ENCODE results near the gene VMO1. TPM values are rescaled to one million over a fixed set of nuclear protein-coding genes. Genes with fewer than 3 reads are reported as not detected.

The VMO1 gene
- polyA plus RNA-seq, 3 donors, result 0.39 to 0.74 (median 0.65) TPM

Other genes with a start within 250 kb of the VMO1 start
- 10 to 100 TPM; 44.5 to 48.2 (median 45.1) TPM for gene MYBBP1A, start 231.0 kb downstream of the VMO1 start, polyA plus RNA-seq (ENCODE audit: insufficient read length in 3 of 3)
- 1 to 10 TPM; 8.2 to 9.5 (median 8.3) TPM for gene GGT6, start 225.8 kb downstream of the VMO1 start, polyA plus RNA-seq (ENCODE audit: insufficient read length in 3 of 3)
- 10 to 100 TPM; 67.4 to 70.0 (median 67.8) TPM for gene SMTNL2, start 201.8 kb downstream of the VMO1 start, polyA plus RNA-seq (ENCODE audit: insufficient read length in 3 of 3)
- gene ALOX15, start 144.7 kb downstream of the VMO1 start, polyA plus RNA-seq (ENCODE audit: insufficient read length in 3 of 3), result under 1 TPM; 0.22 to 0.56 (median 0.47) TPM
- gene PELP1, start 82.2 kb downstream of the VMO1 start, polyA plus RNA-seq (ENCODE audit: insufficient read length in 3 of 3), result 10 to 100 TPM; 50.9 to 56.5 (median 51.3) TPM
- 10 to 100 TPM; 32.8 to 36.6 (median 36.5) TPM for gene ARRB2, start 75.7 kb downstream of the VMO1 start, polyA plus RNA-seq (ENCODE audit: insufficient read length in 3 of 3)
- 10 to 100 TPM; 27.3 to 29.7 (median 27.6) TPM for gene MED11, start 54.9 kb downstream of the VMO1 start, polyA plus RNA-seq (ENCODE audit: insufficient read length in 3 of 3)
- gene ZMYND15, start 46.5 kb downstream of the VMO1 start, polyA plus RNA-seq (ENCODE audit: insufficient read length in 3 of 3), result 1 to 10 TPM in 1 of 3 donors, under 1 TPM in 2; 0.37 to 1.0 (median 0.58) TPM
- 10 to 100 TPM; 10.2 to 16.1 (median 14.1) TPM for gene CXCL16, start 46.4 kb downstream of the VMO1 start, polyA plus RNA-seq (ENCODE audit: insufficient read length in 3 of 3)
- 1 to 10 TPM; 2.4 to 3.7 (median 2.5) TPM for gene TM4SF5, start 14.5 kb downstream of the VMO1 start, polyA plus RNA-seq (ENCODE audit: insufficient read length in 3 of 3)
- 10 to 100 TPM; 10.7 to 14.5 (median 12.5) TPM for gene GLTPD2, start 2.6 kb upstream of the VMO1 start, polyA plus RNA-seq (ENCODE audit: insufficient read length in 3 of 3)
- 100 to 1,000 TPM; 130 to 146 (median 145) TPM for gene PSMB6, start 9.8 kb upstream of the VMO1 start, polyA plus RNA-seq (ENCODE audit: insufficient read length in 3 of 3)
- 10 to 100 TPM; 35.1 to 53.7 (median 45.2) TPM for gene PLD2, start 20.8 kb upstream of the VMO1 start, polyA plus RNA-seq (ENCODE audit: insufficient read length in 3 of 3)
- 10 to 100 TPM; 51.2 to 70.4 (median 69.7) TPM for gene MINK1, start 47.0 kb upstream of the VMO1 start, polyA plus RNA-seq (ENCODE audit: insufficient read length in 3 of 3)
- 1 to 10 TPM; 1.6 to 2.1 (median 1.8) TPM for gene C17orf107, start 113.2 kb upstream of the VMO1 start, polyA plus RNA-seq (ENCODE audit: insufficient read length in 3 of 3)
- gene CHRNE, start 116.7 kb upstream of the VMO1 start, polyA plus RNA-seq (ENCODE audit: insufficient read length in 3 of 3), result 1 to 10 TPM; 1.1 to 2.7 (median 1.4) TPM
- 1 to 10 TPM; 2.1 to 2.7 (median 2.6) TPM for gene GP1BA, start 145.9 kb upstream of the VMO1 start, polyA plus RNA-seq (ENCODE audit: insufficient read length in 3 of 3)
- 10 to 100 TPM; 77.1 to 93.9 (median 85.5) TPM for gene SLC25A11, start 153.7 kb upstream of the VMO1 start, polyA plus RNA-seq (ENCODE audit: insufficient read length in 3 of 3)
- 100 to 1,000 TPM; 129 to 146 (median 134) TPM for gene RNF167, start 153.9 kb upstream of the VMO1 start, polyA plus RNA-seq (ENCODE audit: insufficient read length in 3 of 3)
- 100 to 1,000 TPM; 401 to 502 (median 460) TPM for gene PFN1, start 162.2 kb upstream of the VMO1 start, polyA plus RNA-seq (ENCODE audit: insufficient read length in 3 of 3)
- gene ENO3, start 164.8 kb upstream of the VMO1 start, polyA plus RNA-seq (ENCODE audit: insufficient read length in 3 of 3), result 10 to 100 TPM; 26.2 to 30.9 (median 28.9) TPM
- 100 to 1,000 TPM in 1 of 3 donors, 10 to 100 TPM in 2; 99.6 to 111 (median 100.0) TPM for gene SPAG7, start 181.5 kb upstream of the VMO1 start, polyA plus RNA-seq (ENCODE audit: insufficient read length in 3 of 3)
- 10 to 100 TPM; 25.3 to 35.7 (median 34.8) TPM for gene CAMTA2, start 201.3 kb upstream of the VMO1 start, polyA plus RNA-seq (ENCODE audit: insufficient read length in 3 of 3)
- gene INCA1, start 211.2 kb upstream of the VMO1 start, polyA plus RNA-seq (ENCODE audit: insufficient read length in 3 of 3), result 1 to 10 TPM; 6.9 to 9.5 (median 9.3) TPM
- gene KIF1C, start 211.6 kb upstream of the VMO1 start, polyA plus RNA-seq (ENCODE audit: insufficient read length in 3 of 3), result 10 to 100 TPM; 89.4 to 99.7 (median 90.9) TPM
- under 1 TPM; 0.24 to 0.42 (median 0.41) TPM for gene SLC52A1, start 249.1 kb upstream of the VMO1 start, polyA plus RNA-seq (ENCODE audit: insufficient read length in 3 of 3)